H4 (cell line): Measurements from ENCODE around the gene PMVK. TPM values are rescaled to one million over a fixed set of nuclear protein-coding genes. Genes with fewer than 3 reads are reported as not detected.
A peak's percentile ranks its signal among the peaks of the same experiment; 100 is the strongest.

Source experiments
- DNase-seq: peaks from one replicate; pipeline ENCODE4 v3.0.0-alpha.2; 2015; ENCODE audit warnings: low spot score
- total RNA-seq: library from RNA; depleted of rRNA; stranded (reverse); fragments of >200 nt; shearing (Covaris generic); gene quantifications from 2 replicates; pipeline ENCODE4 v1.2.3, GENCODE V29; 2014

PMVK gene
- total RNA-seq, 1 experiment from 2014 or later = 7.9 TPM

DNA sequence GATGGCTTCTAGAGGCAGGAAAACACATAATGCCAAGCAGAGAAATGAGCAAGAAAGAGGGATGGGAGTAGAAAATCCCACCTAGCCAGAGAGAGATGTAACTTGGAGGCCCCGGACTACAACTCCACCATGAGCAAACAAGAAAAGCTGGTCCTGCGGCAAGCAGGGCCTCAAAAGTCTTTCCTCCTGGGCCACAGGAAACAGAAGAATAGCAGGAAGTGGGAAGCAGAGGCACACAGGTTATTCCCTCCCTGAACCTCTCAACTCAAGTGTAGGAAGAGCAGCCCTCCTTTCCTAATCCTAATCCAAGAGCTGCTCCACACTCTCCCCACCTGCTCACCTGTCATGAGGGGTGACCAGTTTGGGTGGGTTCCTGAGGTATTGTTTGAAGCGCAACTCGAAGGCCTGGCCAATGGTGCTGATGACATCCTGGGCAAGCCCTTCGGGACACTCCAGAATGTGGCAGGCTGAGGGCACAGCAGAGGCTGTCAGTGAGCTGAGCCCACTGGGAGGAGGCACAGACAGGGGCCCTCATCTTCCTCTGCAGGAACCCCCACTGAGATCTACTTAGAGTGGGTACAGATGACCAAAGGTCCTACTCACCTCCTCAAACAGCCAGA lies 30.9 kb upstream of the PMVK start:
- no peak for DNase-seq

DNA sequence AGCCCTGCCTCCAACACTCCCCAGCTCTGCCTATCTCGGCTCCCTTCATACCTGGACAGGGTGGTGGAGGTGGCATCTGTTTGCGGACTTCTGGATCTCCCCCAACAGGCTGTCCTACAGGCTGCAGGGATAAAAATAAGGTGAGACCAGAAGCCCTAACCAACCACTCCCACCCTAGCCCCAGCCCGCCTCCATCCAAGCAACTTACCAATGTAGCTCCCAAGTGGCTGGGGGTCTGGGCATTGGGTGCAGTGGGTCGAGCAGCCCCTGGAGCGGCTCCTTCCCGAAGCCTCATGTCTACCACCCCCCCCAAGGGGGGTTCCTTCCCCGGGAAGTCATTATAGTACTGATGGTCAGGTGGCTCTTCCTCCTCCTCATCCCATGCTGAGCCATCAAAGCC lies 29.6 kb upstream of the PMVK start:
- DNase-seq = no peak

DNA sequence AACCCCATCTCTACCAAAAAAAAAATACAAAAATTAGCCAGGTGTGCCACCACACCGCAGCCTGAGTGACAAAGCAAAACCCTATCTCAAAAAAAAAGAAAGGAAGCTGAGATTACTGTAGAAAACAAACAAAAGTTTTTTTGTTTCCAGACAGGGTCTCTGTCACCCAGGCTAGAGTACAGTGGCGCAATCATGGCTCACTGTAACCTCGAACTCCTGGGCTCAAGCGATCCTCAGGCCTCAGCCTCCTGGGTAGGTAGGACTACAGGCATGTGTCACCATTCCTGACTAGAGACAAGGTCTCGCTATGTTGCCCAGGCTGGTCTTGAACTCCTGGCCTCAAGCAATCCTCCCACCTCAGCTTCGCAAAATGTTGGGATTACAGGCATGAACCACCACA lies 27.8 kb upstream of the PMVK start:
- no peak for DNase-seq

DNA sequence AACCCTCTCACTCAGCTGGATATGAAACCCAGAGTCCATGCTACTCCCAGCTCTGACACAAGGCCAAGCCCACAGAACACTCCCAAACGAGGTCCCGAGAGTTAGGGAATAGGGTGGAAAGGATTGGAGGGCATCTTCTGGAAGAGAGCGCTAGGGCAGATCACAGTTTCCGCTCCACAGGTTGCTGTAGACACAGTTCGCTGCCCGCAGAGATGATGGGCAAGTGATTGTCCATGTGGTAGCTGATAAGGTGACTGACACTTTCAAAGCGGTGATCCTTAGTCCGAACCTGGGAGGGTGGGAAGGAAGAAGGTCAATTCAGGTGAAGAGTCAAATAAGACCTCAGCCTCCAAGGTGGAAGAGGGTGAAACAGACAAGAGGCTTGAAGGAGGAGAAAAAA lies 27.1 kb upstream of the PMVK start:
- no peak for DNase-seq

DNA sequence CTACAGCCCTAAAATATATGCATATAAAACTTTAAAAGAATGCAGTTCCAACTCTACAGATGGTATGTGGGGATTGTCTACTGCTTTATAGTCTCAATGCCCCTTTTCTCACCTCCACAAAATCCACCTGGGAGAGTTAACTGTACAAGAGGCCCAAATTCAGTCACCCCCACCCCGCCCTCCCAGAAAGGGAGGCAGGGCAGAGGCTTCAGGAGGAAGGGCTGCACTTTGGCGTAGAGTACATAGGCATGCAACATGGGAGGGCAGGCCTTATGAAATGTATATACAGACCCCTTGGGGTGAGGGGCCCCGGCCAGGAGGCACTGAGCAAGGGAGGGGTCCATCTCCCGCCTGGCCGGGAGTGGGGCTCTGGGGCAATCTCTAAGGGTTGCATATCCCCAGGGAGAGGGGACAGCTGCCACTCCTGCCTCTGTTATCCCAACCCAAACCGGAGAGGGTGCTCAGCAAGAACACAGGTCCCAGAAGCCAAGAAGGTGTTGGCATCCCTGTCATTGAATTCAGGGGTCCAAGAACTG lies 26.3 kb upstream of the PMVK start:
- DNase-seq = no peak

DNA sequence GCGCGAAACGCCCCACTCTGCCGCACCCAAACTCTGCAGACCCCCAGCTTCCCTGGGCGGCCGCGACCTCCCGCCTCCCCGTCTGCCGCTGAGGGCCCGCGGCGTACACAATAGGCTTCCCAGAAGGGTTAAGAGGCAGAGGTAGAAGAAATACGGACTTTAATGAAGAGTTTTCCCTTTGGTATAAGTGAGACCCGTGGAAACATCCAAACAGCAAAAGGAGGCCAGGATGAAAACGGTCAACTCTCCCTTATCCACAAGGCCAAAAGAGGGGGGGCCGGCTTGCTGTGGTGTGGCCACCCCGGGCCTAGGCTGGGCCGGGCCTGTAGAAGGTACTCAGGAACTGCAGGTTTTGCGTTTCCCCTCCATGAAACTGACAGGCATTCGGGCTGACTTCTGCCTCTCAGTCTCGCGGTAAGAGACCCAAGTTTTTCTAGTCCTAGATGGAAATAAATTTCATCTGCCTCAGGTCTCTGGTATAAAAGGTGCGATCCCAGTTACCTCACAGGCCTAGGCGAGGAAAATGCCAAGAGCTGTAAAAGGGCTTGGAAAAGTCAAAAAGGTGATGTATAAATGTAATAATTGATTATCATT lies 25.7 kb upstream of the PMVK start:
- DNase-seq = no peak

DNA sequence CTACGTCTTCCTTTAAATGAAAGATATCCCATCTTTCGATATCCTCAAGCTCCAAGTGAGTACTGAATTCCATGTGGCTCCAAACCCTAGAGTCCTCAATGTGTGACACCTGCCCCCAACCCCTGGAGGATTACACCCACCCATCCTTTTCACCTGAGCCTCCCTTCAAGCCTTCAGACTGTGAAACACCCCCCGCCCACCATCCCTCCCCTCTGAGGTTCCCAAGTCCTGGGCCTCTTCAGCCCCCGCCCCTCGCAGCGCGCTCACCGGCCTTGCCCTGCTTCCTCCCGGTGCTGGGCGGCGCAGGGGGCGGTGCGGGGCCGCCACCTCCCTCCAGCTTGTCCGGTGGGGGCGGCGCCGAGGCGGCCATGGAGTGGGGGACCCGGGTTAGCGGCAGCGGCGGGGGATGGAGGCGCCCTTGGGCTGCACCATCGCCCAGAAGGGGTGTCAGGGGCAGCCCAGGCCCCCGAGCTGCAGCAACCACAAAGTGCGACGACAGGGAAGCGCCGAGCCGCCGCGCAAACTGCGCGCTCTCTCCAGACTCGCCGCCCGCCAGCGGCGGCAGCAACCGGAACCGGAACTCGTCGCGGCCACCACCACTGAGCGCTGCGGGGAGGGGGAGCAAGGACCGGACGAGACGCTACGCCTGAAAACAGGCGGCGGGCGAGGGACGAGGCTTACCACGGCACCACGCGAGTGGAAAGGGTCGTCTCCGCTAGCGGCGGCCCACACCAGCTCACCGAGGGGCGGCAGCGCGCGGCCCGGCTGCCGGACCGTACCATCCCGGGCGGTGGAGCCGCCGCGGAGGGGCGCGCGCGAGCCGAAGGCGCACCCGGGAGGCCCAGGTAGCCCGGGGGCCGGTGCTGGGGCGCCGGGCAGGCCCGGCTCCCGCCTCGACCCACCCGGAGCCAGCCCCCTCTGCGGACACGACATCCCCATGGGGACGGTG lies 25.0 kb upstream of the PMVK start, which contains the start of gene PYGO2:
Gene PYGO2 (minus strand): TSS at position 576 of the 949 bp plus-strand sequence. CDS start 206 bp downstream, at position 370.
- DNase-seq = peak; percentile 66

DNA sequence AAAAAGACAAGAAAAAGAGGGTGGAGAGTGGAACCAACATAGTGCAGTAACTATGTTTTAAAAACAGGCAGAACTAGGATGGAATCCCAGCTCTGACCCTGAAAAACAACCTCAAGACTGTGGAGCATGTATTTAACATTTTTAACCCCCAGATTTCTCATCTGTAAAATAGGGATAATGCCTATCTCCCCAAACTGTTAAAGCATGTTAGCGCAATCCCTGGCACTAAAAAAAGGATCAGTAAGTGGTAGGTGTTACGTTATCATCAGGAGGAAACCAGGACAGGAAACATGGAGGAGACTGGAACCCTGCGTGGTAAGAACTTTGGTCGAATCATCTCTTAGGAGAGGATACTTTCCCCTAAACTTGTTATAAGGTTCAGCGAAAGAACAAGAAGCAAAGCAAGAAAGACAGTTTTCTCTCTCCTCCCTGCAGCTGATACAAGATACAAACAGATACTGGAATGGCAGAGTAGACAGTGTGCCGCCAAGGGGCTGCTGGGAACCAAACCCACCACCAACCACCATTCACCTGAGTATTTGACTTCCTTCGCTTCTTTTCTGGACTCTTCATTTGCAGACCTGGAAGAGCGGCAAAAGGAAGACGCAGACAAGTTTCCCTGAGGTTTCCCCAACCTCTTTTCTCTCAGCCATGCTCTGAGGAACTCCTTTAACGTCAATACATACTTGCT lies 24.1 kb upstream of the PMVK start:
- no peak for DNase-seq

DNA sequence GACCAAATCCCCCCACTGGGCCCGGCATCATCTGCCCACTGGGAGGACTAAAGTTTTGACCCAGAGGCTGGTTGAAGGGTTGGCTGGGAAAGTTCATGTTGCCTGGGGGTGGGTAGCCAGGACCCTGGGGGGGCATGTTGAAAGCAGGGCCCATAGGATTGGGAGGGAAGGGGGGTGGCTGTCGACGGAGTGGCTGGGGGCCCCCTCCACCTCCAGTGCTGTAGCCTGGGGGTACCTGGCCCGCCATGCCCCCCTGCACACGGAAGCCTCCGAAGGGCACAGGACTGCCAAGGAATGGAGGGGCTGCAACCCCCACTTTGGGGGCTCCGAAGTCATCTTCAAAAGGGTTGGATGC lies 22.9 kb upstream of the PMVK start:
- no peak for DNase-seq

DNA sequence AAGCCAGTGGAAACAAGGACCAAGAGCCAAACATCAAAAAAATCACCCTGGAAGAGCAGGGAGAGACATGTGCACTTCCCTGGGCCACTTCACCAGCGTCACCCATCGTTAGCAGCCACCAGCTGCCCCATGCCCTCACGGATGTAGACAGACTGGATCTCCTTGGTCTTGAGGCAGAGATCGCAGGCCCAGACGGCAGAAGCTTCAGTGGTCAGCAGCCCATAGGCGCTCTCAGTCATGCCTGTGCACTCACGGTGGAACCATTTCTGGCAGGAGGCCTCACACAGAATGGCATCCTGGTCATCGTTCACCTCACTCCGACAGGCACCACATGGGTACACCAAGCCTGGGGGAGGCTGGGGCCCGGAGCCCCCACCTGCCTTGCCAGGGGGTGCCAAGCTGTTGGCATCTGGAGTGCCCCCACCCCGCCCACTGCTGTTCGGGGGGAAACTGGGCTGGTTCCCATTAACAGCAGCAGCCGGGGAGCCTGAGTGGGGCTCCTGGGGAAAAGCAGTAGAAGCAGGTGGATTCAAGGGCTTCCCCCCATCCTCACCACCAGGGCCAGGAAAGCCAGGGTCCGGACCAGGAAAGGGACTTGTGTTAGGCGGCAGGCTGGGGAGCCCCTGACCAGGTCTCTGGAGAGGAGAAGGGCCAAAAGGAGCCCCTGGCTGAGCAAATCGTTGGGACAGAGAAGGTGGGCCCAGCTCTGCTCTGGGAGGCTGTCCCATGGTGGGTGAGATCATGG lies 22.3 kb upstream of the PMVK start:
- DNase-seq = no peak

DNA sequence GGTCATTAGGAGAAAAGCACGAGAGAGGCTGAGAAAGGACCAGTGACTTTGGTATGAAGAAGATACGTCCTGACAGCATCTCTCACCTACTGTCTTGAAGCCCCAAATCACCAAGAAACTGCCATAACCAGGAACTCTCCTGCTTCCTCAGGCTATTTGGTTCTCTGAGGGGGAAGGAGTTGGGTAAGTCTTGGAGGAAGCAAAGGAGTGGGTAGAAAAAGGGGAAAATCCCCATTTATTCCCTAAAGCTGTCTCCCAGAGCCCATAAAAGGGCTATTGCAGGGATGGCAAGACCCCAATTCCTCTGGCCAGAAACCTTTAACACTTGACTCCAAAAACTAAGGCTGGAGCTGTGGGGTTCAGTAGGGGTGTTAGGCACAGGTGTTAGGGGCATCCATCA lies 21.5 kb upstream of the PMVK start:
- DNase-seq = no peak

DNA sequence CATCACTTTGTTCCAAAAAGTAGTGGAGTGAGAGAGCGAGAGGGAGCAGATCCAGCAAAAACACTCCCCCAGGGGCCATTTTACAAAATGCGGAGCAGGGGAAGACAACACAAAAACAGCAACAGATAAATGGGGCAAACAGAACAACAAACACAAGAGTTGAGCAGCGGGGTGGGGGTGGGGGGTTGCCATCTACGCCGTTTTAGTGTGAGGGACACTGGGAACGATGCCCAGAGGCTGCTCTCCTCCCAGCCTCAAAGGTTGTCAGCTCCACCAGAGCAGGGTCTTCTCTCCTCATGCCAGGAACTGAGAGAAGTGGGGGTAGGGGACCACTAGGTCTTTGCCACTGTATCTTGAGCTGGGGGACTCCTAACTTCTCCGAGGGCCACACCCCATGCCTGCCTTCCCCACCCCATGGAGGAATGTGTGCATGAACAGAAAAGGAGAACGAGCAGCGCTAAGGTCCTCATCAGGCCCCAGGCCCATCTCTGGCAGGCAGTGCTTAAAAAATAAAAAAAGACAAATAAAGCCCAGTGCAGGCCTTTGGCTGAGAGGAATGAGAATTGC lies 20.7 kb upstream of the PMVK start:
- DNase-seq = no peak

DNA sequence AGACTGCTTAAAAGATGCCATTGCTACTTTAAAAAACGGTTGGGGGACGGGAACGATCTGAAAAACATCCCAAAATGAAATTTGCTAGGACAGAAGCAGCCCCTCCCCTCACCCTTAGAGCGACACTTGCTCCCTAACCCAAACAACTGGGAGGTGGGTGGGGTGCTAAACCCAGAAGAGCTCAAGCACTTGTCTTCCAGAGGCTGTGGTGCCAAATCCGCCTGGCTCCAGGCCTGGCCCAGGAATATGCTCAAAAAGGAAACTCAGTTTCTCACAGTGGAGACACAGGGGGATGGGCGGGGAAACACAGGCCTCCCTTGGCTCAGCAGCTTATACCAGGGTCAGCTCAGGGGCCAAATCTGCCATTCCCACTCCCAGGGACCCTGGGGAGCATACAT lies 20.0 kb upstream of the PMVK start:
- DNase-seq = no peak

DNA sequence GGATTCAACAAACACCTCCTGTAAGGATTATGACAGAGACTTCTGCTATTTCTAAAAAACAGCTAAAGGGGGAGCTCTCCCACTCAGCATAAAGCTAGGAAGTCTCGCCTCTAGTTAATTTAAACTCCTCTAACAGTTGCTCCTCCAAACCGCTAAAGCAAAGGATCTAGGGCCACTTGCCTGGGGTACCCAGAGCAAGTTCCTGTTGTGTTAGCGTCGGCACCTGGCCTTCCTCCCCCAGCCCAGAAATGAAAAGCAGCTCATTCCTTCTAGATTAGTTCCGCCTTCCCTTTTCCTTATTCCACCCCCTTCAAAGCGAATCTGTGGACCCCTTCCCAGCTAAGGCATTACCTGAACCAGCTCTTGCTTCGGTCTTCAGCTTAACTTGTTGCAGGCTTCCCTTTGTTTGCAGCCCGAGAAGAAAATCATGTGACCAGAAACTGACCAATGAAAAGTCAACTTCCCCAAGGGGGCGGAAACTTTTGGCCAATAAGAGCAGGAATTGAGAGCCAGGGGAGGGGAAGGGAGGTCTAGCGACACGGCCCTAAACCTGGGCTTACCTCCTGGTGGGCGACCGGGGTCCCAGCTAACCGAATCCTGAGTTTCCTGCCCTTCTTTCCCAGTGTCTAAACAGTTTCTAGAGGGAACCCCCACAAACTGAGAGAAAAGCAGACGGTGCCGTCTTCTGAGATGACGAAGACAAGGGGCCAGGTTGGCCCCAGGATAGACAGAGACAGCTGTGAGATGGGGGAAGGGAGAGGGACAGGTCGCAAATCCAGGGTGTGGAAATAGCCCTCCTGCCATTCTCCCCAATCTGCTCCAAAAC lies 19.4 kb upstream of the PMVK start, which contains the start of gene PBXIP1:
Gene PBXIP1 (minus strand): TSS at position 382 of the 826 bp plus-strand sequence. CDS start 2,378 bp downstream, outside the sequence.
- DNase-seq = peak; percentile 80

DNA sequence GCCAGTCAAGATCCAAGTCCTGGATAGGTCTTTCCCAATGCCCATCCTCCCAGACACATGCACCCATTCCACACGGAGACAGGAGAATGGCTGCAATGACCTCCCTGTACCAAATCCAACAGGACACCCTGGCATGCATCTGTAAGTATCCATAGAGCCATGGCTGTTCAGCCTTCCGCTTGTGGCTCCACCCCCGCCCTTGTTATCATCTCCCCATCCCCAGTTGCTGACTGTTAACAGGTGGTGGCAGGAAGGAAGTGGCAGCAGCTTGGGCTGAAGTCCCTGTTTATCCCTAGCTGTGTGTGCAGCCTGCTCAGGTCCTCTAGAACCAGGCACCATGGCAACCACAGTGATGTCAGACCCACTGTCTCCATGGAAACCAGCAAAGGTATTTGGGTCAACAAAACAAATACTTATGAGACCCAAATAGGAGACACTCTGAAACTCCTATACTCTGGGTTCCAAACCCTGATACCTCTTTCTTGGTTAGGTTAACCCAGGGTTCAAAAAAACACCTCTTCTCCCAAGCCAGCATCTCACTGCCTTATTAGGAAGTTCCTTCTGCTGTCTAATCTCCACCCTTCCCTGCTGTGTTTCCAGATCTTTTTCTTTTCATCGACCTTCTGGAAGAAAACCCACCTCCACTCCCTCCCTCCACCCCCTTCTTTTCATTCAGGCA lies 18.7 kb upstream of the PMVK start:
- peak; percentile 46 for DNase-seq

DNA sequence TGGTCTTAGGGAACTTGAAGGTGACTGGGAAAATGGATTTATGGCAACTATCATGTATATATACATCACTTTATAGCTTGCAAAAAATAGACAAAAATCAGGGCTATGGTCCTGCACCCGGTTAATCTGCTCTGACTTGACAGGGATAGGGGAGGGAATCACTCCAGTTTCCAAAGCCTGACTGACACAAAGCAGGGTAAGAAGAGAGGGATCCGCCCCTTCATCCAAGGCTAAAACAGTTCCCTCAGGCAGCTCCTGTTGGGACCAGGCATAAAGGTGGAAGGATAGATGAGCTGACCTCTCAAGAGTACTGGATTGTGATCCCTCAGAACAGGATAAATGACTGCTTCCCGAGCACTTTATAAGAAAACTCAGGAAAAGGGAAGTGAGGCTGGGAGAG lies 18.0 kb upstream of the PMVK start:
- DNase-seq = no peak

DNA sequence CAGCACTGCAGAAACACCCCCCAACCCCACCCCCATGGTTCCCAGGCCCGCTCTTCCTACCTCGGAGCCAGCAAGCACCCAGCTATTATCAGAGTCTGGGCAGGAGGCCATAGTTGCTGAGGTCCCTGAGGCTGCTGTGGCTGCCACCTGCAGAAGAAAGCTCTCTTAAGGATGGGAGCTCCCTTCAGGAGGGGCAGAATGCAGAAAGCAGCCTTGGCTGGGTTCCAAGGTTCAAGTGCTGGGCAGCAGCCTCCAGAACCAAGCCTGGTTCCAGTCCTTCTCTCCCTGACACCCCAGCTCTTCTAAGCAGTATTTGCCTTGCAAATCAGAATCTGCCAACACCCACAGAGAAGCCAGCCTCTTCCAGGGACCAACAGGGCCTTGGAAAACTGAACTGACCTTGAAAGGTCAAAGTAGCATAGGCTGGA lies 17.1 kb upstream of the PMVK start:
- no peak for DNase-seq

DNA sequence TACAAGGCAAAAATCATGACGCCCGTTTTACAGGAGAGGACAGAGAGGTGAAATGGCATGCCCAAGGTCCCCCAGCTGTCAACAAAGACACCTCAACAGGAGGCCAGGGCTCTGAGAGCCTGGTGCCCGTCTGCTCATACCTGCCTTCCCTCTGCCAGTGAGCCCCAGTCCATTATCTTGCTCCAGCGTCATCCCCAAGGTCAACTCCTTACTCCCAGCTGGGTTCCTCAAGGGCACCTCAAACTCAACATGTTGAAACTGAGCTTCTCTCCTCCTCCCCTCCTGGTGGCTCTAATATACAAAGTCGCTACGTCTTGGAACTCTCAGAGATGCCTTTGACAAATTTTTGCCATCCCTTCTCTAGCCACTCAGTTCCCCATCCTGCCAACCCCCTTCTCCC lies 16.1 kb upstream of the PMVK start:
- no peak for DNase-seq
